Measurements from ENCODE around the gene DNAJC22. TPM values are rescaled to one million over a fixed set of nuclear protein-coding genes. Genes with fewer than 3 reads are reported as not detected.

Gene DNAJC22
- total RNA-seq, 1 donor from 2014 or later, result 0.08 TPM

- Histone ChIP-seq H3K36me3 (no peaks in the 10 kb centered on the region), H3K27ac (replicated peaks) (no peak overlapping the region), H3K27me3 (ENCODE audit: low read depth) (peaks cover 85% of the 10 kb centered on the region), H3K9me3 (replicated peaks) (no peaks in the 10 kb centered on the region), H3K4me1 (peaks cover 10% of the 10 kb centered on the region), H3K4me3 (no peak overlapping the region)
- TF ChIP-seq CTCF (IDR thresholded peaks at IDR 0.05; ENCODE audit: borderline replicate concordance), result no peak
- no peak for DNase-seq
- intact Hi-C loops (cut with micrococcal nuclease), result no loop called here
Observed at GRCh38 chr12:49352351-49352750, 5.7 kb downstream of the DNAJC22 start.

- H3K4me1 ChIP-seq, result no peaks in the 10 kb centered on the region
- H3K27ac ChIP-seq (replicated peaks), result no peak overlapping the region
- peaks cover 57% of the 10 kb centered on the region for H3K27me3 ChIP-seq (ENCODE audit: low read depth)
- no peak overlapping the region for H3K4me3 ChIP-seq
- H3K36me3 ChIP-seq, result no peaks in the 10 kb centered on the region
- no peak for TF ChIP-seq CTCF (IDR thresholded peaks at IDR 0.05; ENCODE audit: borderline replicate concordance)
- H3K9me3 ChIP-seq (replicated peaks), result no peaks in the 10 kb centered on the region
- DNase-seq, result no peak
- intact Hi-C loops (cut with micrococcal nuclease), result no loop called here
Observed at GRCh38 chr12:49355913-49356312, 9.2 kb downstream of the DNAJC22 start.

- no peak for DNase-seq
- Histone ChIP-seq H3K27me3 (ENCODE audit: low read depth) (peaks cover 44% of the 10 kb centered on the region), H3K4me3 (no peak overlapping the region), H3K36me3 (no peaks in the 10 kb centered on the region), H3K9me3 (replicated peaks) (no peaks in the 10 kb centered on the region), H3K4me1 (no peaks in the 10 kb centered on the region), H3K27ac (replicated peaks) (no peak overlapping the region)
- intact Hi-C loops (cut with micrococcal nuclease), result no loop called here
- TF ChIP-seq CTCF (IDR thresholded peaks at IDR 0.05; ENCODE audit: borderline replicate concordance), result peak; percentile 48
Observed at GRCh38 chr12:49357103-49357678, 10.5 kb downstream of the DNAJC22 start.

- no peaks in the 10 kb centered on the region for H3K4me1 ChIP-seq
- DNase-seq, result no peak
- peak; percentile 89 for TF ChIP-seq CTCF (IDR thresholded peaks at IDR 0.05; ENCODE audit: borderline replicate concordance)
- H3K27me3 ChIP-seq (ENCODE audit: low read depth), result peaks cover 30% of the 10 kb centered on the region
- H3K4me3 ChIP-seq, result no peak overlapping the region
- intact Hi-C loops (cut with micrococcal nuclease), result loop anchor here (2.0 kb wide), 1 partner anchor 156 kb away; no protein-coding TSS in a partner anchor
- no peaks in the 10 kb centered on the region for H3K9me3 ChIP-seq (replicated peaks)
- no peak overlapping the region for H3K27ac ChIP-seq (replicated peaks)
- H3K36me3 ChIP-seq, result no peaks in the 10 kb centered on the region
Observed at GRCh38 chr12:49358483-49359141, 11.9 kb downstream of the DNAJC22 start.

GRCh38 chr12:49359671-49360070, 13.0 kb downstream of the DNAJC22 start:
- no peaks in the 10 kb centered on the region for H3K4me1 ChIP-seq
- H3K27ac ChIP-seq (replicated peaks), result no peak overlapping the region
- H3K36me3 ChIP-seq, result no peaks in the 10 kb centered on the region
- no peak for DNase-seq
- TF ChIP-seq CTCF (IDR thresholded peaks at IDR 0.05; ENCODE audit: borderline replicate concordance), result no peak
- no peak overlapping the region for H3K4me3 ChIP-seq
- intact Hi-C loops (cut with micrococcal nuclease), result loop anchor here (2.0 kb wide), 1 partner anchor 155 kb away; no protein-coding TSS in a partner anchor
- no peaks in the 10 kb centered on the region for H3K9me3 ChIP-seq (replicated peaks)
- peaks cover 21% of the 10 kb centered on the region for H3K27me3 ChIP-seq (ENCODE audit: low read depth)

All from left ventricle myocardium inferior (tissue), 1 donor.